ENCODE results near the gene RIMS4.

The RIMS4 gene

DNA sequence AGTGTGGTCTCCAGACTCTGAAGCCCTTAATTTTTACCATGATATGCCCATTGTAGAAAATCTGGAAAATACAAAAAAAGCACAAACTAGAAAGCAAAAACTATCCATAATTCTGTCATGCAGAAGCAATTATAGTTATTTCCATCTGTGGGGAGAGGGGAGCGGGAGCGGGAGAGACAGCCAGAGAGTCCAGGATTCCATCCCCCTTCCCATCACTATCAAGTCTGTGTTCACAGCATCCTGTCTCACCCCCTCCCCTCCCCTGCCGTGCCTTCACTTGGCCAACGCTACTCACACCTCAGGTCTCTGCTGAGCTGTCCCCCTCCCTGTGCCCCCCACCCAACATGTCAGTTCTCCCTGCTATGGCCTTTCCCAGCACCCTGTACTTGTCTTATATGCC lies 14.5 kb downstream of the RIMS4 start:
- TF ChIP-seq EZH2 (IDR thresholded peaks at IDR 0.05) (no peak), FOXP2 (optimal IDR thresholded peaks at IDR 0.05; ENCODE audit: control extremely low read depth, extremely low read length, insufficient read depth) (no peak), POLR2AphosphoS5 (IDR thresholded peaks at IDR 0.05; ENCODE audit: borderline replicate concordance, low read depth, low read length) (no peak)
- Histone ChIP-seq H3K27ac (no peak overlapping the region), H3K4me3 (no peak overlapping the region), H3K9me3 (ENCODE audit: low read depth, low read length) (no peaks in the 10 kb centered on the region), H3K36me3 (ENCODE audit: insufficient read depth, low read length) (no peaks in the 10 kb centered on the region), H3K9ac (ENCODE audit: insufficient read length) (no peak overlapping the region)
- DNase-seq (ENCODE audit: low read depth, low spot score) = no peak

GRCh38 chr20:44792796-44793195 lies 17.6 kb downstream of the RIMS4 start:
- H3K36me3 ChIP-seq (ENCODE audit: insufficient read depth, low read length) = no peaks in the 10 kb centered on the region
- H3K9ac ChIP-seq (ENCODE audit: insufficient read length) = no peak overlapping the region
- DNase-seq (ENCODE audit: low read depth, low spot score) = no peak
- H3K9me3 ChIP-seq (ENCODE audit: low read depth, low read length) = no peaks in the 10 kb centered on the region
- TF ChIP-seq EZH2 (IDR thresholded peaks at IDR 0.05) = no peak
- TF ChIP-seq FOXP2 (optimal IDR thresholded peaks at IDR 0.05; ENCODE audit: control extremely low read depth, extremely low read length, insufficient read depth) = no peak
- TF ChIP-seq POLR2AphosphoS5 (IDR thresholded peaks at IDR 0.05; ENCODE audit: borderline replicate concordance, low read depth, low read length) = no peak
- no peak overlapping the region for H3K4me3 ChIP-seq
- H3K27ac ChIP-seq = no peak overlapping the region

GRCh38 chr20:44790638-44791393 lies 19.5 kb downstream of the RIMS4 start:
- Histone ChIP-seq H3K4me3 (no peak overlapping the region), H3K9ac (ENCODE audit: insufficient read length) (no peak overlapping the region), H3K27ac (no peak overlapping the region), H3K36me3 (ENCODE audit: insufficient read depth, low read length) (no peaks in the 10 kb centered on the region), H3K9me3 (ENCODE audit: low read depth, low read length) (no peaks in the 10 kb centered on the region)
- TF ChIP-seq POLR2AphosphoS5 (IDR thresholded peaks at IDR 0.05; ENCODE audit: borderline replicate concordance, low read depth, low read length) (no peak), EZH2 (IDR thresholded peaks at IDR 0.05) (no peak)
- no peak for DNase-seq (ENCODE audit: low read depth, low spot score)

DNA sequence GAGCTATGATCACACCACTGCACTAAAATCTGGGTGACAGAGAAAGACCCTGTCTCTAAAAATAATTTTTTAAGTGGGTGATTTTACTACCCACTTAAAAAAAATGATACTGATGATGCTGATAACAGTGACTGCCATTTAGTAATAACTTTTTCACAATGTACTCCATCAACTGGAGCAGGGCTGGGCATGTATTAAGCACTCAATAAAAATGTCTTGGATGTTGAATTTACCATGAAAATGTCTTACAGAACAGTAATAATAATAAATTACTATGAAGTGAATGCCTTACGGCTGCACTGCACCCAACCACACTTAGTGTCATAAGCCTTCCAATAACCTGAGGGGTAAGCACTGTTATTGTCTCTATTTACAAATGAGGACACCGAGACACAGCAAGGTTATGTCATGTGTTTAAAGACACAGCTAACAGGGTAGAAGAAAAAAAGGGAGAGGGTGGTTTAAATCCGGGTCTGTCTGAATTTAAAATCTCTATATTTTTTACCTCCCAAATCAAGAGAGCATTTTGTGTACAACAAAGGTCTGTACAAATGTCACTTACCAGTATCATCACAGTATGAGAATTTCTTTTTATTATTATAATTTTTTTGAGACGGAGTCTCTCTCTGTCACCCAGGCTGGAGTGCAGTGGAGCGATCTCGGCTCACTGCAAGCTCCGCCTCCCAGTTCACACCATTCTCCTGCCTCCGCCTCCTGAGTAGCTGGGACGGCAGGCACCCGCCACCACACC lies 21.5 kb downstream of the RIMS4 start:
- TF ChIP-seq EZH2 (IDR thresholded peaks at IDR 0.05) = no peak
- no peak for TF ChIP-seq FOXP2 (optimal IDR thresholded peaks at IDR 0.05; ENCODE audit: control extremely low read depth, extremely low read length, insufficient read depth)
- TF ChIP-seq POLR2AphosphoS5 (IDR thresholded peaks at IDR 0.05; ENCODE audit: borderline replicate concordance, low read depth, low read length) = no peak
- Histone ChIP-seq H3K9me3 (ENCODE audit: low read depth, low read length) (no peaks in the 10 kb centered on the region), H3K36me3 (ENCODE audit: insufficient read depth, low read length) (no peaks in the 10 kb centered on the region), H3K27ac (no peak overlapping the region), H3K9ac (ENCODE audit: insufficient read length) (no peak overlapping the region), H3K4me3 (no peak overlapping the region)
- no peak for DNase-seq (ENCODE audit: low read depth, low spot score)

DNA sequence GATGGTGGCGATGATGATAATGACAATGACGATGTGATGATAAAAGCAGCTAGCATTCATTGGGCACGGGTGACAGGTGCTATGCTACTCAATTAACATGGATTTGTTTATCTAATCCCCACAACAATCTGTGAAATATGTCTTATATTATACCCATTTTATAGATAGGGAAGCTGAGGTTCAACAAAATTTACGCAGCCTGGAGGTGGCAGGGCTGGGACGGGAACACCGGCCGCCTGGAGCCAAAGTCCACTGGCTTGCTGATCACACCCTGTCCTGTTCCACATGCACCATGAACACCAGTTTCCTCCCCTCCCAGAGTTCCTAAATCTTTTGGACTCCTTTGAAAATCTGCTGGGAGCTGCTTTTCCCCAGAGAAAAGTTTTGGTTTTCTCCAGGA lies 23.0 kb downstream of the RIMS4 start:
- DNase-seq (ENCODE audit: low read depth, low spot score) = no peak
- Histone ChIP-seq H3K36me3 (ENCODE audit: insufficient read depth, low read length) (no peaks in the 10 kb centered on the region), H3K27ac (no peak overlapping the region), H3K4me3 (no peak overlapping the region), H3K9ac (ENCODE audit: insufficient read length) (no peak overlapping the region), H3K9me3 (ENCODE audit: low read depth, low read length) (no peaks in the 10 kb centered on the region)
- TF ChIP-seq POLR2AphosphoS5 (IDR thresholded peaks at IDR 0.05; ENCODE audit: borderline replicate concordance, low read depth, low read length) = no peak
- TF ChIP-seq EZH2 (IDR thresholded peaks at IDR 0.05) = no peak
- TF ChIP-seq FOXP2 (optimal IDR thresholded peaks at IDR 0.05; ENCODE audit: control extremely low read depth, extremely low read length, insufficient read depth) = no peak

DNA sequence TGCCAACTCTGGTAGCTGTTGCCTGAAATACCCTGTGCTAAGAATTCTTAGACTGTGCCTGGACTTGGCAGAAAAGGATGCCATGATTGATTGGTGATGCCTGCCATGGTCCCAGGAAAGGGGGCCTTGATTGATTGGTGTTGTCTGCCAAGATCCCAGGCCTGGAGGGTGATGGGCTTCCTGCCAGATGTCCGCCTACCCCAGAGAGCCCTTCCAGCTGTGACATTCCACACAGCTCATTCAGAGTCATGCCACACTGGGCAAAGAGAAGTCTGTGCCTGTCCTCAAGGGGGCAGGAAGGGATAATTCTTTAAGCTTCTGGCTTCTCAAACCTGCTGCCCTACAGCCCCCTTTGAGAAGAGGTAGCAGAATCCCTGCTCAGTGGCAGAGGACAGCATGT lies 24.6 kb downstream of the RIMS4 start:
- H3K36me3 ChIP-seq (ENCODE audit: insufficient read depth, low read length) = no peaks in the 10 kb centered on the region
- TF ChIP-seq FOXP2 (optimal IDR thresholded peaks at IDR 0.05; ENCODE audit: control extremely low read depth, extremely low read length, insufficient read depth) = no peak
- TF ChIP-seq POLR2AphosphoS5 (IDR thresholded peaks at IDR 0.05; ENCODE audit: borderline replicate concordance, low read depth, low read length) = no peak
- no peak for TF ChIP-seq EZH2 (IDR thresholded peaks at IDR 0.05)
- no peaks in the 10 kb centered on the region for H3K9me3 ChIP-seq (ENCODE audit: low read depth, low read length)
- no peak overlapping the region for H3K4me3 ChIP-seq
- no peak for DNase-seq (ENCODE audit: low read depth, low spot score)
- no peak overlapping the region for H3K27ac ChIP-seq
- H3K9ac ChIP-seq (ENCODE audit: insufficient read length) = no peak overlapping the region

GRCh38 chr20:44784688-44785087 lies 25.7 kb downstream of the RIMS4 start:
- H3K9me3 ChIP-seq (ENCODE audit: low read depth, low read length) = no peaks in the 10 kb centered on the region
- H3K27ac ChIP-seq = no peak overlapping the region
- DNase-seq (ENCODE audit: low read depth, low spot score) = no peak
- no peak overlapping the region for H3K4me3 ChIP-seq
- no peaks in the 10 kb centered on the region for H3K36me3 ChIP-seq (ENCODE audit: insufficient read depth, low read length)
- TF ChIP-seq FOXP2 (optimal IDR thresholded peaks at IDR 0.05; ENCODE audit: control extremely low read depth, extremely low read length, insufficient read depth) (no peak), EZH2 (IDR thresholded peaks at IDR 0.05) (no peak), POLR2AphosphoS5 (IDR thresholded peaks at IDR 0.05; ENCODE audit: borderline replicate concordance, low read depth, low read length) (no peak)
- H3K9ac ChIP-seq (ENCODE audit: insufficient read length) = no peak overlapping the region

DNA sequence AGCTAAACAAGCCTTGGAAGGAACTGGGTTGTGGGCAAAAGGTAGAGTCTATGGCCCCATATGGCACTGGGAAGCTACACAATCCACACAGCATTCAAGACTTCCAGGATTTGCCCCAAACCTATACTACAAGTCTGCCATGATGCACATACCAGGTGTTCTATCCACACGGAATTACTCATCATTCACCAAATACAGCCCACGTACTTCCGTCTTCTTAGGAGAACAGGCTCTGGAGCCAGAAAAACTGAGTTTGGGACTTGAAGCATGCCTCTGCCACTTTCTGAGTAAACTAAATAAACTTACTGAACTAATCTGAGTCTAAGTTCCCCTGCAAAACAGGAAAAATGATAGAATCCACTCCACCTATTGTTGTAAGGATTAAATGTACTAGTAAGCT lies 28.6 kb downstream of the RIMS4 start:
- DNase-seq (ENCODE audit: low read depth, low spot score) = no peak
- Histone ChIP-seq H3K36me3 (ENCODE audit: insufficient read depth, low read length) (no peaks in the 10 kb centered on the region), H3K4me3 (no peak overlapping the region), H3K27ac (no peak overlapping the region), H3K9me3 (ENCODE audit: low read depth, low read length) (no peaks in the 10 kb centered on the region), H3K9ac (ENCODE audit: insufficient read length) (no peak overlapping the region)
- TF ChIP-seq POLR2AphosphoS5 (IDR thresholded peaks at IDR 0.05; ENCODE audit: borderline replicate concordance, low read depth, low read length) = no peak
- no peak for TF ChIP-seq FOXP2 (optimal IDR thresholded peaks at IDR 0.05; ENCODE audit: control extremely low read depth, extremely low read length, insufficient read depth)
- TF ChIP-seq EZH2 (IDR thresholded peaks at IDR 0.05) = no peak
